Kidney (tissue), 14 donors: ENCODE data around the gene WNT3. TPM values are rescaled to one million over a fixed set of nuclear protein-coding genes. Genes with fewer than 3 reads are reported as not detected.

Experiments used
- DNase-seq, 5 donors: peaks; one replicate each; pipeline ENCODE4 v3.0.0-alpha.2; 2013 to 2020
- FAIRE-seq: peaks from 2 replicates; lab custom pipeline; 2012; peaks lifted over from hg19 to GRCh38; lab: Jason Lieb, UNC
- H3K27ac ChIP-seq, 2 donors: one replicate each; pipeline ENCODE4 v1.7.0; 2013; ENCODE audit warnings: low read depth in 2 of 2, low read length in 2 of 2, inconsistent platforms in 1 of 2
- H3K27me3 ChIP-seq: one replicate; pipeline ENCODE4 v1.7.1; 2013; ENCODE audit warnings: low read length, inconsistent platforms; ENCODE audit not compliant: control insufficient read depth, insufficient read depth
- H3K36me3 ChIP-seq, 3 donors: one replicate each; pipeline versions ENCODE4 v1.7.0 to v1.7.1; 2013; ENCODE audit warnings: low read length in 3 of 3, control low read depth in 1 of 3, inconsistent platforms in 1 of 3; ENCODE audit not compliant: insufficient read depth in 3 of 3, control insufficient read depth in 2 of 3
- H3K4me1 ChIP-seq, 3 donors: one replicate each; pipeline versions ENCODE4 v1.7.0 to v1.7.1; 2013; ENCODE audit warnings: low read length in 3 of 3, inconsistent platforms in 1 of 3, low read depth in 1 of 3; ENCODE audit not compliant: control insufficient read depth in 2 of 3, insufficient read depth in 2 of 3
- H3K4me3 ChIP-seq, 3 donors: one replicate each; pipeline versions ENCODE4 v1.7.0 to v1.8.1; 2013; ENCODE audit warnings: low read length in 3 of 3, control low read depth in 1 of 3, inconsistent platforms in 1 of 3
- H3K9ac ChIP-seq, 3 donors: one replicate each; pipeline versions ENCODE4 v1.7.0 to v1.7.1; 2013; ENCODE audit warnings: low read length in 3 of 3, control low read depth in 1 of 3, inconsistent platforms in 1 of 3
- H3K9me3 ChIP-seq, 3 donors: one replicate each; pipeline versions ENCODE4 v1.7.0 to v1.7.1; 2013; ENCODE audit warnings: low read length in 3 of 3, control low read depth in 1 of 3, inconsistent platforms in 1 of 3; ENCODE audit not compliant: control insufficient read depth in 2 of 3, insufficient read depth in 1 of 3
- intact Hi-C: fragments of 100-400 bp; cut with DNase I; formaldehyde crosslinking; loops from one replicate; pipeline ENCODE4 v1.11.1; 2022
- polyA plus RNA-seq: library from polyadenylated mRNA; stranded (reverse); fragments of 350-450 nt; fragmentation: Illumina TruSeq; extraction: RNeasy Lipid Tissue Mini Kit (QIAGEN cat#74804); gene quantifications from one replicate; pipeline ENCODE4 v1.2.3, GENCODE V29; 2014; ENCODE audit warnings: low read depth, low replicate concordance; ENCODE audit not compliant: insufficient read depth
- total RNA-seq: library from RNA; stranded (reverse); fragmentation: NEBNext Ultra II Directional; extraction: Animal tissue kit (Norgen Biotek cat#: 25700); gene quantifications from one replicate; pipeline ENCODE4 v1.2.1, GENCODE V29; 2021
- TF ChIP-seq, protein P1 (sequence below): IDR thresholded peaks from 3 replicates; pipeline ENCODE4 v1.5.1; 2012; ENCODE audit warnings: mild to moderate bottlenecking, moderate library complexity, borderline replicate concordance; ENCODE audit not compliant: insufficient read depth; ENCODE audit errors: extremely low read depth
- donor health status: control.
- donor health status: control.
- donor health status: control.
- donor health status: control.
- donor health status: control.
- donor health status: DM: yes; HTN: yes; CAD: no.
- donor health status: Normal renal cell carcinoma (clear cell type).

The WNT3 gene
- total and polyA plus RNA-seq, 2 donors from 2014 or later, result 0.38 to 1.3 TPM

DNA sequence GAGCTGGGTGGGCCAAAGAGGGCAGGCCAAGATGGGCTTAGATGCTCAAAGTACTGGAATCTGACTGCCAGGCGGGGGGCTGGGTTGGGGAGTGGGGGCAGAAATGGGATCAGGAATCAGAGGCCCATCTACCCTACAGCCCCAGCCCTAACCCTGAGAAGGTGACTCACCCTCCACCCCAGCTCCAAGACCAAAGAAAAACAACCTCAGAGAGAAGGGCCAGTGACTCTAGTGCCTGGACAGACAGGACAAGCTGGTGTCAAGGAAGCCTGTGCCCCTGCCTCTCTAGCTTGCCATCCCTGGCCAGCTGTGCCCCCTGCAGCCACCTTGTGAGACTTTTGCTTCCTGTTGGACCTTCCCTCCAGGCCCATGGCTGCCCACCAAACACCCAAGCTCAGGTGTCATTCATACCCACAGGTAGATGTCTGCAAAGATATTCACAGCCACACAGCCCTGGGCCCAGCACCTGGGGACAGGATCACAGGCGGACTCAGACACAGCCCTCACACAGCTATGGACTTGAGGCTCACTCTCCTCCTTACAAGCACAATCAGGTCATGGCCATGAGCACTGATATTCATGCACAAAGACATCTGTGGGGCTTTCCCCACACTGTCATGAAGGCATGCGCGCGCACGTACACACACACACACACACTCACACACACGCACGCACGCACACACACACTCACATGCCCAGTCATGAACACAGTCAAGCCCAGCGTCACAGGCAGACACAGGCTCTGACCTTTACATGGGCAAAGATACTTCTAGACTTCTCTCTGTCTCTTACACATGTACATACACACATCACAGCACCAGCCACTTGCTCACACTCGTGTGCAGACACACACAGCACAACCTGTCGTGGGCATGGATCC is 2.8 kb downstream of the WNT3 start:
- Histone ChIP-seq H3K4me3 (no peak overlapping the region), H3K27me3 (peaks cover 25% of the 10 kb centered on the region), H3K27ac (no peak overlapping the region), H3K9me3 (no peaks in the 10 kb centered on the region), H3K36me3 (no peaks in the 10 kb centered on the region), H3K9ac (no peak overlapping the region), H3K4me1 (peaks cover 0 to 7% (median 0%) of the 10 kb centered on the region in 3 donors)
- intact Hi-C loops, result no loop called here
- TF ChIP-seq, protein P1, sequence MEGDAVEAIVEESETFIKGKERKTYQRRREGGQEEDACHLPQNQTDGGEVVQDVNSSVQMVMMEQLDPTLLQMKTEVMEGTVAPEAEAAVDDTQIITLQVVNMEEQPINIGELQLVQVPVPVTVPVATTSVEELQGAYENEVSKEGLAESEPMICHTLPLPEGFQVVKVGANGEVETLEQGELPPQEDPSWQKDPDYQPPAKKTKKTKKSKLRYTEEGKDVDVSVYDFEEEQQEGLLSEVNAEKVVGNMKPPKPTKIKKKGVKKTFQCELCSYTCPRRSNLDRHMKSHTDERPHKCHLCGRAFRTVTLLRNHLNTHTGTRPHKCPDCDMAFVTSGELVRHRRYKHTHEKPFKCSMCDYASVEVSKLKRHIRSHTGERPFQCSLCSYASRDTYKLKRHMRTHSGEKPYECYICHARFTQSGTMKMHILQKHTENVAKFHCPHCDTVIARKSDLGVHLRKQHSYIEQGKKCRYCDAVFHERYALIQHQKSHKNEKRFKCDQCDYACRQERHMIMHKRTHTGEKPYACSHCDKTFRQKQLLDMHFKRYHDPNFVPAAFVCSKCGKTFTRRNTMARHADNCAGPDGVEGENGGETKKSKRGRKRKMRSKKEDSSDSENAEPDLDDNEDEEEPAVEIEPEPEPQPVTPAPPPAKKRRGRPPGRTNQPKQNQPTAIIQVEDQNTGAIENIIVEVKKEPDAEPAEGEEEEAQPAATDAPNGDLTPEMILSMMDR, result no peak
- DNase-seq (no peak), FAIRE-seq (no peak)

DNA sequence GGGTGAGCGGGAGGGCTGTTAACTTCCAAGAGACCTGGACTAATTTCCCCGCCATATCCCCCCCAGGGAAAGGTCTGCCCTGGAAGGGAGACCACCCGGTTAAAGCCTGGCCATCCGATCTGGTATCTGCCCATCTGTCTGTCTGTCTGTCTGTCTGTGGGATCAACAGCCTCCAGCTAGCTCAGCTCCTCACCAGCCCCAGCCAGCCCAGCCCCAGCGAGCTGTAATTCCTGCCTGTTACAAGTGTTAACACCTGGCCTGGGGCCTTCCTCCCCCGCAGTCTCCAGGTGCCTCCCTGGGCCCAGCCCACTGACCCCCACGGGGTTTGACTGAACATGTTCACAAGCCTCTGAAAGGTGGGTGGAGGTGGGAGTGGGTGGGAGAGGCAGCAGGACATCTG is 4.0 kb downstream of the WNT3 start:
- Histone ChIP-seq H3K4me1 (peaks cover 0 to 7% (median 0%) of the 10 kb centered on the region in 3 donors), H3K9ac (no peak overlapping the region), H3K27ac (no peak overlapping the region), H3K27me3 (peaks cover 13% of the 10 kb centered on the region), H3K9me3 (no peaks in the 10 kb centered on the region), H3K4me3 (no peak overlapping the region), H3K36me3 (no peaks in the 10 kb centered on the region)
- intact Hi-C loops, result no loop called here
- TF ChIP-seq, protein P1, result no peak
- DNase-seq (no peak), FAIRE-seq (no peak)

DNA sequence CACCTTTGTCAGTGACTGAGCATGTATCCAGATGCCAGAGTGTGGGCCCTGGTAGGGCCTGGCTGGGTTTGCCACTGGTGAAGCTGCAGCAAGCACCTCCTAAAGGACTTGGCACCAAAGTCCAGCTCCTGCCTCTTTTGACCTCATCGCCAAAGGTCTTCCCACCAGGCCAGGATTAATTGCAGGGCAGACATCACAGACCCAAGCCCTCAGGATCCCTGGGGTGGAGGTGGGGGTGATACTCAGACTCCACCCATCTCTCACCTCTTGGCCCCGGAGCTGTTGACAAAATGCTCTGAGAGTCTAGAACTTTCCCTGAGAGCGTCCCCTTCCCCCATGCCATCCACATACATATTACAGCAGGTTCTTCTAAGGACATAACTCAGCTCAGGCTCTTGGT is 4.6 kb downstream of the WNT3 start:
- Histone ChIP-seq H3K27ac (no peak overlapping the region), H3K4me1 (peaks cover 0 to 4% (median 0%) of the 10 kb centered on the region in 3 donors), H3K9me3 (no peaks in the 10 kb centered on the region), H3K4me3 (no peak overlapping the region), H3K27me3 (peaks cover 12% of the 10 kb centered on the region), H3K36me3 (no peaks in the 10 kb centered on the region), H3K9ac (no peak overlapping the region)
- no peak for FAIRE-seq
- TF ChIP-seq, protein P1, result no peak
- no peak for DNase-seq
- intact Hi-C loops, result no loop called here
